SK-N-SH (cell line): ENCODE results near the gene SOD1. TPM values are rescaled to one million over a fixed set of nuclear protein-coding genes. Genes with fewer than 3 reads are reported as not detected.

Experiments used
- CTCF ChIA-PET: fragments of 300-600, 350-600 bp; formaldehyde crosslinking; extraction: SDS; loops from one replicate; lab custom pipeline; 2021; lab: Yijun Ruan, JAX
- POLR2A ChIA-PET: fragments of 350-600 bp; sonication (Branson Sonifier 250); formaldehyde crosslinking; extraction: SDS; loops from one replicate; lab custom pipeline; 2020; ENCODE audit warnings: antibody characterized with exemption, inconsistent platforms; lab: Yijun Ruan, JAX
- DNase-seq: peaks from one replicate; pipeline ENCODE4 v3.0.0; 2012
- H2AFZ ChIP-seq: fragments of 200-600 bp; sonication (generic); 2 replicates; pipeline ENCODE4 v1.8.1; 2016; ENCODE audit warnings: antibody characterized with exemption, mild to moderate bottlenecking, low read depth
- H3F3A ChIP-seq: fragments of 200-600 bp; sonication (generic); replicated peaks from 2 replicates; pipeline ENCODE3; 2016; ENCODE audit warnings: antibody characterized with exemption, mild to moderate bottlenecking; ENCODE audit not compliant: insufficient read depth
- H3K27ac ChIP-seq, 2 experiments: fragments of 200-500 bp in 1 of 2; fragments of 200-600 bp in 1 of 2; sonication (Bioruptor generic) in 1 of 2; sonication (generic), shearing (Covaris generic) in 1 of 2; 2 replicates each; pipeline versions ENCODE4 v1.5.1 to v1.6.1; 2014 to 2016; ENCODE audit warnings: low read depth in 2 of 2, inconsistent platforms in 1 of 2, low read length in 1 of 2, mild to moderate bottlenecking in 1 of 2, mixed read lengths in 1 of 2
- H3K27me3 ChIP-seq: fragments of 200-600 bp; sonication (generic), shearing (Covaris generic); 2 replicates; pipeline ENCODE4 v1.6.1; 2016; ENCODE audit warnings: mixed run types; ENCODE audit not compliant: insufficient read depth
- H3K36me3 ChIP-seq, 2 experiments: fragments of 200-500 bp in 1 of 2; fragments of 200-600 bp in 1 of 2; sonication (Bioruptor generic) in 1 of 2; sonication (generic) in 1 of 2; replicated peaks in 1 of 2; 2 replicates each; pipeline versions ENCODE3 to v1.5.1; 2014 to 2016; ENCODE audit warnings: low read length in 1 of 2, mild to moderate bottlenecking in 1 of 2; ENCODE audit not compliant: insufficient read depth in 2 of 2, control insufficient read depth in 1 of 2
- H3K4me1 ChIP-seq, 2 experiments: fragments of 200-500 bp in 1 of 2; fragments of 200-600 bp in 1 of 2; sonication (Bioruptor generic) in 1 of 2; sonication (generic), shearing (Covaris generic) in 1 of 2; 2 replicates each; pipeline versions ENCODE4 v1.5.1 to v1.6.1; 2014 to 2016; ENCODE audit warnings: low read depth in 1 of 2, low read length in 1 of 2, mixed run types in 1 of 2; ENCODE audit not compliant: insufficient read depth in 2 of 2, control insufficient read depth in 1 of 2
- H3K4me2 ChIP-seq: fragments of 200-600 bp; sonication (generic), shearing (Covaris generic); 2 replicates; pipeline ENCODE4 v1.6.1; 2017; ENCODE audit warnings: mixed run types
- H3K4me3 ChIP-seq, 2 experiments: fragments of 200-500 bp in 1 of 2; fragments of 200-600 bp in 1 of 2; sonication (Bioruptor generic) in 1 of 2; sonication (generic), shearing (Covaris generic) in 1 of 2; 2 replicates each; pipeline versions ENCODE4 v1.5.1 to v1.8.1; 2014 to 2016; ENCODE audit warnings: low read depth in 2 of 2, inconsistent platforms in 1 of 2, low read length in 1 of 2, mild to moderate bottlenecking in 1 of 2, mixed read lengths in 1 of 2, moderate library complexity in 1 of 2
- H3K79me2 ChIP-seq: fragments of 200-600 bp; sonication (generic); 2 replicates; pipeline ENCODE4 v1.8.1; 2017; ENCODE audit warnings: mild to moderate bottlenecking; ENCODE audit not compliant: insufficient read depth
- H3K9ac ChIP-seq: fragments of 200-600 bp; sonication (generic); 2 replicates; pipeline ENCODE4 v1.6.1; 2017; ENCODE audit warnings: mixed run types
- H3K9me2 ChIP-seq: fragments of 200-600 bp; sonication (generic); 2 replicates; pipeline ENCODE4 v1.6.1; 2017; ENCODE audit warnings: mixed run types
- H3K9me3 ChIP-seq: fragments of 200-600 bp; sonication (generic); 2 replicates; pipeline ENCODE4 v1.6.1; 2017; ENCODE audit warnings: mixed run types, mild to moderate bottlenecking, moderate library complexity
- H4K20me1 ChIP-seq: fragments of 200-600 bp; sonication (generic); 2 replicates; pipeline ENCODE4 v1.6.1; 2017; ENCODE audit warnings: mild to moderate bottlenecking, mixed run types; ENCODE audit not compliant: insufficient read depth
- CTCF ChIP-seq: fragments of 200-600 bp; sonication (generic); IDR thresholded peaks from 2 replicates; pipeline ENCODE4 v1.6.1; 2017; ENCODE audit warnings: antibody characterized with exemption, mild to moderate bottlenecking, moderate library complexity
- ELF1 ChIP-seq: IDR thresholded peaks from 2 replicates; pipeline ENCODE4 v1.4.0; 2012
- EP300 ChIP-seq, 2 experiments: IDR thresholded peaks; 2 replicates each; pipeline versions ENCODE4 v1.4.0 to v1.6.1; 2012; ENCODE audit warnings: borderline replicate concordance in 1 of 2, low read depth in 1 of 2, low read length in 1 of 2
- EZH2phosphoT487 ChIP-seq: fragments of 200-600 bp; sonication (generic); IDR thresholded peaks from 2 replicates; pipeline ENCODE4 v1.6.1; 2017; ENCODE audit warnings: low read depth, mixed run types, mild to moderate bottlenecking, antibody characterized with exemption, moderate library complexity, borderline replicate concordance
- FOSL2 ChIP-seq: IDR thresholded peaks from 2 replicates; pipeline ENCODE4 v1.4.0; 2012; ENCODE audit warnings: low read depth, mild to moderate bottlenecking, moderate library complexity, borderline replicate concordance
- FOXM1 ChIP-seq: IDR thresholded peaks from 2 replicates; pipeline ENCODE4 v1.4.0; 2012; ENCODE audit warnings: low read depth, mild to moderate bottlenecking
- GABPA ChIP-seq: IDR thresholded peaks from 2 replicates; pipeline ENCODE4 v1.4.0; 2012; ENCODE audit warnings: low read depth, mild to moderate bottlenecking
- IRF3 ChIP-seq: fragments of 150-350 bp; IDR thresholded peaks from 2 replicates; pipeline ENCODE4 v1.6.1; 2016; ENCODE audit warnings: mild to moderate bottlenecking, low read depth, low read length
- JUND ChIP-seq: IDR thresholded peaks from 2 replicates; pipeline ENCODE4 v1.4.0; 2012
- MEF2A ChIP-seq: IDR thresholded peaks from 2 replicates; pipeline ENCODE4 v1.4.0; 2012; ENCODE audit warnings: low read depth, borderline replicate concordance
- PBX3 ChIP-seq: IDR thresholded peaks from 2 replicates; pipeline ENCODE4; 2012
- POLR2AphosphoS5 ChIP-seq: IDR thresholded peaks from 2 replicates; pipeline ENCODE4 v1.6.1; 2012; ENCODE audit warnings: low read depth, low read length
- RCOR1 ChIP-seq: fragments of 150-350 bp; IDR thresholded peaks from 2 replicates; pipeline ENCODE4 v1.6.1; 2017; ENCODE audit warnings: antibody characterized with exemption, low read length
- RFX5 ChIP-seq: IDR thresholded peaks from 2 replicates; pipeline ENCODE4 v1.6.1; 2012; ENCODE audit warnings: mild to moderate bottlenecking, improper control_type of control experiment, low read length
- TAF1 ChIP-seq: IDR thresholded peaks from 2 replicates; pipeline ENCODE4 v1.6.1; 2012; ENCODE audit warnings: low read depth, mild to moderate bottlenecking, low read length, moderate library complexity, borderline replicate concordance
- TCF12 ChIP-seq: IDR thresholded peaks from 2 replicates; pipeline ENCODE4 v1.4.0; 2012
- TEAD4 ChIP-seq: IDR thresholded peaks from 2 replicates; pipeline ENCODE4 v1.4.0; 2012; ENCODE audit warnings: mild to moderate bottlenecking, borderline replicate concordance; ENCODE audit not compliant: insufficient read depth
- USF1 ChIP-seq: IDR thresholded peaks from 2 replicates; pipeline ENCODE4 v1.4.0; 2012; ENCODE audit warnings: low read depth, borderline replicate concordance
- USF2 ChIP-seq: fragments of 150-350 bp; IDR thresholded peaks from 2 replicates; pipeline ENCODE4 v1.6.1; 2017; ENCODE audit warnings: antibody characterized with exemption, low read length, low read depth, borderline replicate concordance
- YY1 ChIP-seq: IDR thresholded peaks from 2 replicates; pipeline ENCODE4 v1.4.0; 2012; ENCODE audit warnings: low read depth, mild to moderate bottlenecking
- WGBS: methylation state at CpG from one replicate; pipeline ENCODE4 v1.1.6; 2017; ENCODE audit warnings: low lambda C conversion rate; 5-methylcytosine and 5-hydroxymethylcytosine counted together
- polyA plus RNA-seq, 3 experiments: library from polyadenylated mRNA; depleted of rRNA; stranded (reverse); fragments of >200 nt; gene quantifications; 2 replicates each; pipeline ENCODE4 v1.2.3, GENCODE V29; 2012

Gene SOD1
- polyA plus RNA-seq, 1 of the 3 experiments (the other 2 are of a cell fraction), result 572 TPM

GRCh38 chr21:31660259-31660565, 719 bp downstream of the SOD1 start:
- TF ChIP-seq ELF1 (no peak), IRF3 (no peak), TCF12 (no peak), RCOR1 (no peak), GABPA (no peak), PBX3 (no peak), RFX5 (no peak), TEAD4 (no peak), CTCF (no peak), FOSL2 (no peak), YY1 (no peak), MEF2A (no peak), USF2 (no peak), EZH2phosphoT487 (no peak), EP300 (IDR thresholded peaks at IDR 0.05; ENCODE audit: borderline replicate concordance in 1 of 2, low read depth in 1 of 2, low read length in 1 of 2) (no peak), USF1 (no peak), POLR2AphosphoS5 (no peak), TAF1 (no peak), FOXM1 (no peak), JUND (no peak)
- ChIA-PET CTCF (no interaction called here), POLR2A (no interaction called here)
- H3F3A ChIP-seq, result no peaks in the 10 kb centered on the region
- H3K4me1 ChIP-seq, result peaks cover 2 to 9% of the 10 kb centered on the region in 2 experiments; a peak in 3 of 4 replicates
- H3K4me3 ChIP-seq, result peak overlapping the region; percentile 77 to 88
- peak overlapping the region; percentile 65 for H3K4me2 ChIP-seq
- no peak overlapping the region for H2AFZ ChIP-seq
- H3K36me3 ChIP-seq, result peaks cover 9 to 16% of the 10 kb centered on the region in 2 experiments
- no peaks in the 10 kb centered on the region for H3K9me3 ChIP-seq
- no peaks in the 10 kb centered on the region for H3K9me2 ChIP-seq
- H3K9ac ChIP-seq, result peak overlapping the region; percentile 86
- peaks cover 52% of the 10 kb centered on the region for H3K79me2 ChIP-seq
- H3K27ac ChIP-seq, result peak overlapping the region; percentile 86 to 95; a peak in 2 of 4 replicates
- WGBS, result 0% methylated on average over 8 of the region's 12 CpGs
- no peak for DNase-seq
- H3K27me3 ChIP-seq, result no peaks in the 10 kb centered on the region
- peaks cover 45% of the 10 kb centered on the region for H4K20me1 ChIP-seq
